SK-N-MC (cell line): Measurements from ENCODE around the gene RNF115.

Experiments
- EZH2 ChIP-seq: fragments of 200-600 bp; sonication (generic); IDR thresholded peaks from one replicate; pipeline ENCODE4 v1.6.1; 2017; ENCODE audit warnings: antibody characterized with exemption
- FOXP2 ChIP-seq: optimal IDR thresholded peaks from 2 replicates; pipeline ENCODE3; 2011; ENCODE audit warnings: mild to moderate bottlenecking, moderate library complexity; ENCODE audit not compliant: insufficient read depth; ENCODE audit errors: extremely low read length, control extremely low read depth
- POLR2AphosphoS5 ChIP-seq: IDR thresholded peaks from 2 replicates; pipeline ENCODE4 v1.6.1; 2012; ENCODE audit warnings: mild to moderate bottlenecking, low read depth, low read length, borderline replicate concordance

- no peak for TF ChIP-seq POLR2AphosphoS5
- no peak for TF ChIP-seq EZH2
- no peak for TF ChIP-seq FOXP2
These were observed 17.5 kb downstream of the RNF115 start for GRCh38 chr1:145806408-145806807.
